AG09309 (cell line): ENCODE data around the gene CELF2.

Source experiments
- DNase-seq: peaks from one replicate; pipeline ENCODE4 v3.0.0-alpha.2; 2010; ENCODE audit warnings: low read depth
- H3K4me3 ChIP-seq: 2 replicates; pipeline ENCODE4 v1.5.1; 2011; ENCODE audit warnings: mild to moderate bottlenecking, low read depth, low read length, moderate library complexity; ENCODE audit not compliant: control insufficient read depth
- TF ChIP-seq, protein P1 (sequence below): IDR thresholded peaks from 2 replicates; pipeline ENCODE4 v1.5.1; 2011; ENCODE audit warnings: mild to moderate bottlenecking, low read depth, low read length, inconsistent platforms; ENCODE audit not compliant: insufficient read depth, control insufficient read depth; ENCODE audit errors: missing control alignments

Gene CELF2

GRCh38 chr10:11089272-11089671, 71.6 kb downstream of the CELF2 start:
- H3K4me3 ChIP-seq, result no peak overlapping the region
- TF ChIP-seq, protein P1, sequence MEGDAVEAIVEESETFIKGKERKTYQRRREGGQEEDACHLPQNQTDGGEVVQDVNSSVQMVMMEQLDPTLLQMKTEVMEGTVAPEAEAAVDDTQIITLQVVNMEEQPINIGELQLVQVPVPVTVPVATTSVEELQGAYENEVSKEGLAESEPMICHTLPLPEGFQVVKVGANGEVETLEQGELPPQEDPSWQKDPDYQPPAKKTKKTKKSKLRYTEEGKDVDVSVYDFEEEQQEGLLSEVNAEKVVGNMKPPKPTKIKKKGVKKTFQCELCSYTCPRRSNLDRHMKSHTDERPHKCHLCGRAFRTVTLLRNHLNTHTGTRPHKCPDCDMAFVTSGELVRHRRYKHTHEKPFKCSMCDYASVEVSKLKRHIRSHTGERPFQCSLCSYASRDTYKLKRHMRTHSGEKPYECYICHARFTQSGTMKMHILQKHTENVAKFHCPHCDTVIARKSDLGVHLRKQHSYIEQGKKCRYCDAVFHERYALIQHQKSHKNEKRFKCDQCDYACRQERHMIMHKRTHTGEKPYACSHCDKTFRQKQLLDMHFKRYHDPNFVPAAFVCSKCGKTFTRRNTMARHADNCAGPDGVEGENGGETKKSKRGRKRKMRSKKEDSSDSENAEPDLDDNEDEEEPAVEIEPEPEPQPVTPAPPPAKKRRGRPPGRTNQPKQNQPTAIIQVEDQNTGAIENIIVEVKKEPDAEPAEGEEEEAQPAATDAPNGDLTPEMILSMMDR, result no peak
- no peak for DNase-seq

DNA sequence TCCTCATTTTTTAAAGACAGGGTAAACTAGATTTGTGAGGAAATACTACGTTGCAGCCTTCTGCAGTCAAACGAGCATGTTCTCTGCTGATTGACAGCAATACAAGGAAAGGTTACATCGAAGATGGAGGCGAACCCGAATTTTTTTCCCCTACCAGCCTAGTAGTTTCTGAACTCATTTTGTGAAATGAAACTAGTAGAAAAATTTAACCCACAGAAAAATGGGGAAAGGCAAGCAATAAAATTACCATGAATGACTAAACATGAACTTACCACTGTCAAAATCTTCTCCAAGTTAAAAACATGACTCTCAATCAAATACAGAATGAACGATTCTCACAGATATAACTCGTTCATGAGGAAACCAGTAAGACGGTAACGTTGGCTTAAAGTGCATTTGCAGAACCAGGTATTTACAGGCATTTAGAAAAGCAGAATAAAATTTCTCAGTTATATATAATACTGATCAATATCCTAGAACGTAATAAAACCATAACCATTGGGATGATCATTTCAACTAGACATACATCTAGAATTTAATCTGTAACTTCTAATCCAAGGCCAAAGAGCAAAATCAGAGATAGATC, 73.9 kb downstream of the CELF2 start:
- DNase-seq, result no peak
- H3K4me3 ChIP-seq, result no peak overlapping the region
- TF ChIP-seq, protein P1, result no peak

DNA sequence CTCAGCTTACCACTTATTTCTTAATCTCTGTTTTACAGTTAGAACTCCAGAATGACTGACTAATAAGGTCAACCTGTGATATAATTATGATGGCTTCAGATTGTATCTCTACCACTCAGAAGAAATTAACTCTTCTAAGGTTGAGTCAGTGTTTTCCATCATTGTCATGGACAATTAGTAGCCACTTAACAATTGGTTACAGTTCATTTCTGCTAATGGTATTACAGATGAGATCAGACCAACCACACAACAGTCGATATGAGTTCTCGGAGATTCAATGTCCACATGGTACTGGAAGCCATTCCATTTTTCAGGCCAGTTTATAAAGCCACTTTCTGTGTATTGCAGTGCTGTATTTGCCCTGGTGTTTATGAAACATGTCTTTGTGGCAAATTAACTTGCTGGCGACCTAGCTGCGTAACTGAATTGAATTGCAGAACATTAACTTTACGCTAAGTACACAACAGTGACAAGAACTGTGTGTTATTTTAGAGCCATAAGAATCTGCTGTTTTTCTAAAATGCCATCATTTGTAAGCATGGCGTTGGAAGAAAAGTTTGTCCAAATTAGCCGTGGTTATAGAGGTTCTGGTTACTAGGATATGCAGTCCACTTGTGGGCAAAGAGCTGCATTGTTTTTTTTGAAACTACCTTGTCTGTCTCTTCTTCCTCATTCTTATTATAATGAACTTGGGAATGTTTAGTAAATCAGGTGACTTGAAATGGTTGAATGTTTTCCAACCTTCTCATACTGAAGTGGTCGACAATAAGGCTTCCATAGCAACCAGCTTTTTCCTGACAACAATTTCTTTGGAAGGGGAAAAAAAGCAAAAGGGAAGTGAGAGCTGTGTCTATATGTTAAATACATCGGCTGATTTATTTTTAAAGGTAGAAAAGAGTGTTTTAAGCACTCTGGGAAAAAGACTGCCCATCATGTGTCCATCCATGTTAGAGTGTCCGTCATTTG, 76.4 kb downstream of the CELF2 start:
- no peak for DNase-seq
- TF ChIP-seq, protein P1, result no peak
- H3K4me3 ChIP-seq, result no peak overlapping the region

DNA sequence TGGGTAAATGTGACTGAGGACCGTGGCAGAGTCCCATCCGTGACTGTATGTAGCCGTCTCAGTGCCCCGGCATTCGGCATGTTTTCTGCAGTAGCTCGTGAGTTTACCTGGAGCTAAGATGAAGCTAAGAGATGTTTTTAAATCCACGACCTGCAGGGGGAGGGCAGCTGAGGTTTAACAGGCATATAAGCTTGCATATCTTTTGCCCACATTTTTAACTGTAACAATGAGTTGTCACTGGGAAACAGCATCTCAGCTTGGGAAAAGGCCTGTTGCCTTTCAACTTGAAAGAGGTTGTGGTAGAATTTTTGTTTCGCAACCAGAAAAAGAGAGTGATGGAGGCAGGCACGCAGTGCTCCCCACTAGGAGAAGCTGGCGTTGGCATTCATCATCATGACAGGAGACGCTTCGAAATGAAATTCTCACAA, 77.7 kb downstream of the CELF2 start:
- DNase-seq, result no peak
- TF ChIP-seq, protein P1, result no peak
- H3K4me3 ChIP-seq, result no peak overlapping the region

- TF ChIP-seq, protein P1, result no peak
- no peak overlapping the region for H3K4me3 ChIP-seq
- no peak for DNase-seq
Observed at GRCh38 chr10:11096422-11096821, 78.8 kb downstream of the CELF2 start.

GRCh38 chr10:11097686-11098085, 80.0 kb downstream of the CELF2 start:
- TF ChIP-seq, protein P1, result no peak
- no peak overlapping the region for H3K4me3 ChIP-seq
- DNase-seq, result no peak
